Heart left ventricle (tissue), 13 donors: ENCODE results near the gene SLC22A23.

Experiments used
- CTCF ChIP-seq, 12 donors: fragments of 200-600 bp; sonication (generic) in 4 of 12; IDR thresholded peaks; one replicate each; pipeline versions ENCODE4 v1.5.0 to v1.8.0; 2018 to 2022; ENCODE audit warnings: antibody characterized with exemption in 12 of 12, mild to moderate bottlenecking in 5 of 12
- POLR2A ChIP-seq, 2 donors: fragments of 450-650 bp; IDR thresholded peaks; one replicate each; pipeline ENCODE4 v1.6.1; 2017; ENCODE audit warnings: antibody characterized with exemption in 2 of 2, mild to moderate bottlenecking in 2 of 2, moderate library complexity in 2 of 2
- donor health status: ischemic (EF 13 %, LVEDD 7.1; RV severe dilation, severe dysfunction).
- donor health status: DM: no; HTN: yes; CAD: no.
- donor health status: DM: no; HTN: no; CAD: no.
- donor health status: ischemic (EF 25% LVEDD 6.9; RV normal size, moderate dysfunction).
- donor health status: ischemic (EF 25% LVEDD 5.7; RV mildly dilated, moderate dysfunction).
- donor health status: ischemic (EF 35%, LVEDD 5.7; RV mildly dilated, moderate dysfunction).
- donor health status: nonischemic (EF 11% LVEDD 7.7; RV severe dilation, severe dysfunction).
- donor health status: DM: yes; HTN: yes; CAD: no.
- donor health status: PGD.
- donor health status: ischemic (EF 29% LVEDD 5.4; RV normal size, mild dysfunction).
- donor health status: nonischemic (EF 23%, LVEDD 6.1; RV moderate dilation, normal function).

GRCh38 chr6:3252861-3253596 is 203.8 kb downstream of the SLC22A23 start:
- TF ChIP-seq CTCF (IDR thresholded peaks at IDR 0.05), result no peak
- no peak for TF ChIP-seq POLR2A (IDR thresholded peaks at IDR 0.05)
